ENCODE results near the gene HOMER3.
"Not testable (repeated sequence)": the region's sequence is repeated elsewhere in the genome, so short reads cannot be mapped to it uniquely, and the experiment has no call there.

HOMER3 gene

DNA sequence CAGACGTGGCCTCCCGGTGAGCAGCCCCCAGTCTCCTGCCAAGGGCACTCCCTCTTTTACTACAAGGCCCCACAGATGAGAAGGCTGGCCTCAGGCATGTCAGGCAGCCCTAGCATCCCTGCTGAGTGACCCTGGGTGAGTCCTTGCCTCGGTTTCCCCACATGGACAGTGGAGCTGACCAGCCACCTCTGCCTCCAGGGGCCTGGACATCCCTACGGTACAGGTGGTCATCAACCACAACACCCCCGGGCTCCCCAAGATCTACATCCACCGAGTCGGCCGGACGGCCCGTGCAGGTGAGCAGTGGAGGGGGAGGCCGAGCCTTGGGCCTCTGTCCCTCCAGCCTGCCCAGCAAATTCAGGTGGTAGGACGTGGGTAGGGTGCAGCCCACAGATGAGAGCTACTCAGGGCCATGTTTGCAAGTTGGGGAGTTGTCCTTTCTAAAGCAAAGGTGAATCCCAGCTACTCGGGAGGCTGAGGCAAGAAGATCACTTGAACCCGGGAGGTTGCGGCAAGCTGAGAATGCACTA is 16.3 kb downstream of the HOMER3 start:
- no peak for DNase-seq

DNA sequence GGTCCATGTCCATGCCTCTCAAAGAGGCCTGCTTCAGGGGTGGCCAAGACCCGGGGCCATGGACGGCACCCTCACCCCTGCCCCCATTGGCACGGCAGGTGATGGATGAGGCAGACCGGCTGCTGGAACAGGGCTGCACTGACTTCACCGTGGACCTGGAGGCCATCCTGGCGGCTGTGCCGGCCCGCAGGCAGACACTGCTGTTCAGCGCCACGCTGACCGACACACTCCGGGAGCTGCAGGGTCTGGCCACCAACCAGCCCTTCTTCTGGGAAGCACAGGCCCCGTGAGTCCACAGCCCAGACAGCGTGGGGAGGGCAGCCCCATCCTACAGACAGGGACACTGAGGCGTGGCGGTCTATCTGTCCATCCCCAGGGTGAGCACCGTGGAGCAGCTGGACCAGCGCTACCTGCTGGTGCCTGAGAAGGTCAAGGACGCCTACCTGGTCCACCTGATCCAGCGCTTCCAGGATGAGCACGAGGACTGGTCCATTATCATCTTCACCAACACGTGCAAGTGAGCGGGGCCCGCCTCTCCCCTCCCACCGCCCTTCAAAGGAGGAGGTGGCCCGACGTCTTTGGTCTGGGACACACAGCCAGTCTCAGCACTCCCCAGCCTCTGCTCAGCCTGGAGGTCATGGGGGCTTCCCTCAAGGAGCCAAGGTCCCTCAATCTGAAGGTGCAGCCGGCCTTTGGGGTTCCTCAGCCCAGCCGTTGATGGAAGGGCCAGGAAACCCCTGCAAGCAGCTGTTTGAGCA is 18.6 kb downstream of the HOMER3 start:
- DNase-seq = no peak

DNA sequence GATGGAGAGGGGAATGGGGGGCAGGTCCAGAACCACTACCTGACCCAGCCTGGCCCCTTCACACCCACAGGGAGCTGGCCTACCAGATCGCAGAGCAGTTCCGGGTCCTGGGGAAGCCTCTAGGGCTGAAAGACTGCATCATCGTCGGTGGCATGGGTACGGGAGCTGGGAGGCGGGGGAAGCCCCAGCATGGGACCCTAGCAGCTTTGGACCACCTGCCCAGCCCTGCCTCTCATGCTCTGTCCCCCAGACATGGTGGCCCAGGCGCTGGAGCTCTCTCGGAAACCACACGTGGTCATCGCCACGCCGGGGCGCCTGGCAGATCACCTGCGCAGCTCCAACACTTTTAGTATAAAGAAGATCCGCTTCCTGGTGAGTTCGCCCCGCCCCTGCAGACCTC is 19.4 kb downstream of the HOMER3 start:
- DNase-seq = no peak

DNA sequence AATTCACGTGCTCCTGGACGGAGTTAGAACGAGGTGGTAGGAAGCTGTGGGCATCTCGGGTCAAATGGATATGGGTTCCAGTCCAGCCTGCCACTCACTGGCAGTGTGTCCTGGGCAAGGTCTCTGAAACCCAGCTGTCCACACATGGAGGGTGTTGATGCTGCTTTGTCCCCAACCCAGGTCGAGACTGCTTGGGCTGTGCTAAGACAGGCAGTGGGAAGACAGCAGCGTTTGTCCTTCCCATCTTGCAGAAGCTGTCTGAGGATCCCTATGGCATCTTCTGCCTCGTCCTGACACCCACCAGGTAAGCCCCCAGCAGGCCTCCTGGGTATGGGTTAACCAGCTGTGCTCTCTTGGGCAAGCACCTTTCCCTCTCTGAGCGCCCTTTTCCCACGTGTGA is 20.6 kb downstream of the HOMER3 start:
- DNase-seq = no peak

DNA sequence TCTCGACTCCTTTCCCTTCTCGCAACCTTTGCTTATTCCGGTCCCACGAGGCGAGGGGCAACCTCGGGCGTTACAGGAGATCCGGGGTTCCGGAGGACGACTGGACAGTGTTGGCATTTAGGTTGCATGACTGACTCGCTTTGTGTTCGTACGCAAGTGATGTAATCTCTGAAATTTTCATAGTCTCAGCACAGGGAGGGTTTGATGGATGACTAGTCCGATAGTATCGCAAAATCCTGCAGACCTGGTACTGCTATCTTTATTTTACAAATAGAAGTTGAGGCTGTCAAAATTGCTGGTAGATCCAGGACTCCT is 21.2 kb downstream of the HOMER3 start:
- no peak for DNase-seq

DNA sequence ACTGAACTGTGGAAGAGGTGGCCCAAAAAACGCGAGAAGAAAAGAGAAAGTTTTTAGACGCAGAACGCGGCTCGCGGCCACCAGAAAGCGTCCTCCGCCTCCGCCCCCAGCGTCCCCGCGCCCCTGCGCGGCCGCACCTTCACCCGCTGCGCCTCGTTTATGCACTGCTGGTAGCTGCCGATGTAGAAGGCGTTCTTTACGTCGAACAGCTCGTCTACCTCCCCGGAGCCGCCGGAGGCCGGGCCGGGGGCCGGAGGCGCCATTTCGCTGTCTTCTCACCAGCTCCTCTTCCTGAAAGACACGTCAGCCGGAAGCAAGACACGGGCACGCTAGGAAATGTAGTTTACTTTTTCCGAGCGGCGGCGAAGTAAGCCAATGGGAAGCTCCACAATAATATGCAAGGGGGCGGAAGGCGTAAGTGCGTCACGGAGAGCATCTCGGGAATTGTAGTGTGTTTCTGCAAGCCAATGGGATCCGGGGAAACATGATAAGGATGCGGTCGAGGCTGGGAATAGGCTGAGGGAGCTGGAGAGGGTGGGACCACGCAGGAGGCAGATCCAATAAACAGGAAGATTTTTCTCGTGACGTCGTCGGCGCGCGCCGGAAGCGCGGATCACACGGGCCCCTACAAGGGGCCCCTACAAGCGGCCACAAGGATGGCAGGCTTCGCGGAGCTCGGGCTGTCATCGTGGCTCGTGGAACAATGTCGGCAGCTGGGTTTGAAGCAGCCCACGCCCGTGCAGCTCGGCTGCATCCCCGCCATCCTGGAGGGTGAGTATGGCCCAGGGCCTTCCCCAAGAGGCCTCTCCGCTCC is 21.7 kb downstream of the HOMER3 start, which contains the start of the genes COPE and DDX49:
Gene COPE (minus strand): TSS at position 302 of the 814 bp plus-strand sequence. CDS start 39 bp downstream, at position 263.
Gene DDX49 (plus strand): TSS at position 630 of the 814 bp plus-strand sequence. CDS start 27 bp downstream, at position 657.
- peak; percentile 87 to 100 (median 98) for DNase-seq

DNA sequence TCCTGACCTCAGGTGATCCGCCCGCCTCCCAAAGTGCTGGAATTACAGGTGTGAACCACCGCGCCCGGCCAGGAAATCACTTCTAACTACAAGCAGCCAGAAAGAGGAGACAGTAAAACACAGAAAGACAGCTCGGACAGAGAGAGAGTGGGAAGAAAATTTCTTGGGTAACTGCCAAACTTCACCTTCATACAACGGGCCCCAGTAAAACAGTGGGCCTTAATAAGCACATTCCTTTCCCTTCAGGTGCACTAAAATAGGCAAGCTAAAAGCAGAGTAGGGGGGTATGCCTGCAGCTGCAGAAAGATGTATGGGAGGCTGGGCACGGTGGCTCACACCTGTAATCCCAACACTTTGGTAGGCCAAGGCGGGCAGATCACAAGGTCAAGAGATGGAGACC is 23.4 kb downstream of the HOMER3 start:
- DNase-seq = not testable (repeated sequence)

DNA sequence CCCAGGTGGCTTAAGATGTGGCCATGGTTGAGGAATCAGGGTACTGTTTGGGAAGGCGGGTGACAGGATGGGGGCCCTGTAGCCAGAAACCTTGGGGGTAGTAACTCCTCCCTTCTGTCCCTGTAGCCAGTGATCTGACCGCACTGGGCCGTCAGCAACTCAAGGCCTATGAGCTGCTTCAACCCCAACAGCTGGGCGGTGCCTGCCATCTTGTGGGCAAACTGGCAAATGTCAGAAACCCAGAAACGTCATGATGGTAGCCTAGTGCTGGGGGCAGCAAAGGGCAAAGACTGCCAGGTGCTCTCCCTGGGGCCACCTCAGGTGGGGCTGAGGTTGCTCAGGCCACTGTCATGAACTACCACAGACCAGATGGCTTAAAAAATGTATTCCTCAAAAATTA is 25.4 kb downstream of the HOMER3 start:
- peak in 46 of 51 donors; percentile 7 to 86 (median 56) for DNase-seq

DNA sequence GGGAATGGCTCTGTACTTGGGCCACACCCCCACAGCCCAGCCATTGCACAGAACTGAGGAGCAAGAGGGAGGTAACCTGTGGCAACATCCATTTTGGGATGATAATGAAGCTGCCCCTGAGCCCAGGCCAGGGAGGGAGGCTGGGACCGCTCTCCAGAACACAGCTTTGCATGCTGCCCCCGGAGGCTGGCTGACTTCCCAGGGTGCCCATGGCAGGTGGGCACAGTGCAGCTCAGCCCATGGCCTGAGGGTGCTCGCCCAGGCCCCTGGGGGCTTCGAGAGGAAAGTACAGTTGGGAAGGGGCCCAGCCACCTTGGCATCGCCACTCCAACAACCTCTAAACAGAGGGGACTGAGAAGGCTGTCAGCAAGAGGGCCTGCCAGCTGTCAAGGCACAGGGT is 27.6 kb downstream of the HOMER3 start:
- no peak for DNase-seq

DNA sequence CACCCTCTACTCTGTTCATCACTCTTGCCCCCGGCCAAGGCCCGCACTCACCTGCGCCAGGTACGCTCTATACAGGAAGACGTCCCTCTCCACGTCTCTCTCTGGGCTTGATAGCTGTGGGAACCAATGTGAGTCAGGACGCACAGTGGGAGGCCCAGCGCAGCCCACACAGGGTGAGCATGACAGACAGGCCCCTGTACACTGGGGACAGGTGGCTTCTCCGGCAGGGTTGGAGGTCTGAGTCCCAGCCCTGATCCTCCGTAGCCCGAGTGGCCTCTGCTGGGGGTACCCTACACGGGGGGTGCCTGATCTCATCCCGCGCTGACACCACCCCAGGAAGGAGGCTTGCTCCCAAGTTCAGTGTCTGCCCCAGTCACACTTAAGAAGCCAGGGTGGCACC is 28.1 kb downstream of the HOMER3 start:
- DNase-seq = no peak

DNA sequence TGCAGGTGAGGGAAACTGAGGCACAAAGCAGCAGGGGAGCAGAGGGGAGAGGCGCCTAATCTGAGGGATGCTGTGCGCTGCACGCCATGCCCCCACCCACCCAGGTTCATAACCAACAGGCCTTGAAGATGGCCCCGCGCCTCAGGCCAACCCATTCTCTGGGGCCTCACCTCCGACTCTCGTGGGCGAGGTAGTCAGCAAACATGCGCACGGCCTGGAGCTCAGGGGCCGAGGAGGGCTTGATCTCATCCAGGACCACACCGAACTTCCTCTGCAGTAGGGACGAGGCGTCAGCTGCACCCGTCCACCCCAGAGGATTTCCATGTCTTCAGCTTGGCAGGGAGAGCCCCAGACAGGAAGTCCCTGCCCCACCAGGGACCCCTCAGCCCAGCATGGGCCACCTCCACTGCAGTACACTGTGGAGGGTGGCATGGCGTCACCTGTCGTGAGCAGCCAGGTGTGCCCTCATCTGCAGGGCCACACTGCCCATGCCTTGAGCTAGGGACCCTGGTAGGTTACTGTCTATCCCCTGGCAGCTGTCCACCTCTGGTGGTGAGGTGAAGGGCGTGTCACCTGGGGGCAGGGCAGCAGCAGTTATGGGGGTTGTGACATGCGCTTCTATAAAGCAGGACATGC is 30.1 kb downstream of the HOMER3 start:
- DNase-seq = no peak

DNA sequence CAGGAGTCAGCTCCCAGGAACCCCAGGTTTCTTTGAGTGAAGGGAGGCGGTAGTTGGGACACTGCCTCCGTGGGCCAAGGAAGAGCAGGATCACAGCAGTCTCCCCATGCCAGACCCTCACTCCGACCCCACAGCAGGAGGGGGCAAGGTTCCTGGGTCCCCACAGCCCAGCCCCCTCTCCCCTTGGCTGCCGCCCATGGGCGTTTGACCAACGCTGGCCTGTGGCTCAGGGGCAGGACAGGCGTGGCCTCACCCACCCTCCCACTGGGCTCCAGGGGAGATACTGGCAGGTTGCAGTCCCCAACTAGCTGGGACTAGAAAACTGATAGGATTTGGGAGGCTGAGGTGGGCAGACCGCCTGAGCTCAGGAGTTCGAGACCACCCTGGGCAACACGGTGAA is 31.0 kb downstream of the HOMER3 start:
- no peak for DNase-seq

DNA sequence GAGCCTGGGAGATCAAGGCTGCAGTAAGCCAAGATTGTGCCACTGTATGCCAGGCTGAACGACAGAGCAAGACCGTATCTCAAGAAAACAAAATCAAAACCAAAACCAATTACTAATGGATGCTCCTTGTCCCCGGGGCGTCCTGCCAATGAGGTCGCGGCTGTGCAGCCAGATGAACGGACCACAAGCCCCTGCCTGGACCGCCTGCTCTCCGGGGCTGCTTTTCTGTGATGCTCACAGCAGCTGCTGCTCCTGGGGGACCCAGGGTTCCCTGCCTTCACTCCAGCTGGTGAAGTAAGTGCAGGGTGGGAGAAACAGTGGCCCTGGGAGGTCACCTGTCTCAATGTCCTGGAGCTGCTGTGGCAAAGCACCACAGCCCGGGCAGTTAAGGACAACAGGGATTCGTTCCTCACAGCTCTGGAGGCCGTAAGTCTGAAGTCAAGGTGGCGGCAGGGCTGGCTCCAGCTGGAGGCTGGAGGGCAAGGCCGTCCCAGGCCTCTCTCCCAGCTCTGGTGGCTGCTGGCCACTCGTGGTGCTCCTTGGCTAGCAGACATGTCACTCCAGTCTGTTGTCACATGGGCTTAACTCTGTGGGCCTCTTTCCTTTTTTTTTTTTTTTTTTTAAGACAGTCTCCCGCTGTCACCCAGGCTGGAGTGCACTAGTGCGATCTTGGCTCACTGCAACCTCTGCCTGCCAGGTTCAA is 31.9 kb downstream of the HOMER3 start:
- DNase-seq = peak in 19 of 51 donors; percentile 8 to 65 (median 35)

DNA sequence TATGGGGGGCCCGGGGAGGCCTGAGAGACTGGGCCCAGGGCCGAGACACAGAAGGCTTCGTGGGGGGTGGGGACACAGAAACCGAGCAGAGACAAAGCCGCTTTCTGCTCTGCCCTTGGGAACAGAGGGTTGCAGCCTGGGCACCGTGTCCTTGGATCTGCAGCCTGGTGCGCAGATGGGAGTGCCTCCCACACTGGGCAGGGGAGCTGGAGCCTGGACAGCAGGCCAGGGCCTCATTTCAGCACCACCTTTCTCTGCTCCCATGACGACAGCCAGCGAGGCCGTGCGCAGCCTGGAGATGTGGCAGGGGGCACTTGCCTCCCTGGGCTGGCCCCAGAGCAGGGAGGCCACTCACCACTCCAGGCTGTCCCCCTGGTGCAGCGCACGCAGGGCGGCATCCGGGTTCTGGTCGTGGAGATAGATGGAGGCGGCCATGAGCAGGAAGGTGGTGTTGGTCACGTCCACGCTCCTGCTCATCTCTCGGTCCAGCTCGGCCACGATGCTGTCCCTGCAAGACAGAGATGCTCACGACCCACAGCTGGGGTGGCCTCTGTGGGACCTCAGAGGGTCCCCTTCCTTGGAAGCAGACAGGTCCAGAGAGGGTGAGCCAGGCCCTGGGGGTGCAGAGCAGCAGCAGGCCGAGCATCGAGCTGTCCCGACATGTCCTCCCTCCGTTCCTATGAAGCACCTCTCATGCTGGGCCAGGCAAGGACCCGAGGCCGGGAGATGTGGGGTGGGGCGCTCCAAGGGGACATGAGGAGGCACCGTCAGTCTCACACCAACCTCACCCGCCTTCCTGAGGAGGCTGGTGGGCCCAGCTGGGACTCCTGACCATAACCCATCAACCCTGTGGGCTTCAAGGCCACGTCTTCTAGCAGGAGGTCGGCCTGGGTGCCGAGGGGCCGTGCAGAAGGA is 34.2 kb downstream of the HOMER3 start:
- peak in 49 of 51 donors; percentile 26 to 96 (median 78) for DNase-seq

DNA sequence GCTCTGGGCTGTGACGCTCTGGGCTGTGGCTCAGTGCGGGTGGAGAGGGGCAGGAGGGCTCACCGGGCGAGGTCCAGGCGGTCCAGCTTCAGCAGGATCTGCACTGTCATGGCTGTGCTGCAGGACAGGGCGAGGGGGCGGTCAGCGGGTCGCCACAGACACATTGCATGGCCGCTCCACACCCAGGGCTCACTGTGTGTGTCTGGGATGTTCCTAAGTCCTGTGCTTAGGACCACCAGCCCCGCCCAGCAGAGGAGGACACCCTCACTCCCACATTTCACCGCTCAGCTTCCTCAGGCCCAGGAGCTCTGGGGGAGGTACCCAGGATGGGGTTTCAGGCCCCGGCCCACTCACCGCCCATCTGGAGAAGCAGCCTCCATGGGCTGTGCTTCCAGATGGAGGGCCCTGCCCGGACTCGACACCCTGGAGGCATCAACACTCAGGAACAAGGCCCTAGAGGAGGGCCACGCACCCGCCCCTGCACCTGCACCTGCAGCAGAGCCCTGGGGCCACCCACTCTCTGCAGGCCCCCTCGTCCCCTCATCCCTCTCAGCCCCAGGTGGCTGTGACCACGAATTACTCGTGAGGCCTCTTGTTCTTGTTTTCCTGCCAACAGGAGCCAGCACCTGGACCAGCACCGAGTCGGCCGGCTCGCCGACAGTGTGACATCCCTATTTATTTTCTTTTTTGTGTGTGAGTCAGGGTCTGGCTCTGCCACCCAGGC is 35.3 kb downstream of the HOMER3 start:
- peak in 1 of 51 donors; percentile 60 for DNase-seq

DNA sequence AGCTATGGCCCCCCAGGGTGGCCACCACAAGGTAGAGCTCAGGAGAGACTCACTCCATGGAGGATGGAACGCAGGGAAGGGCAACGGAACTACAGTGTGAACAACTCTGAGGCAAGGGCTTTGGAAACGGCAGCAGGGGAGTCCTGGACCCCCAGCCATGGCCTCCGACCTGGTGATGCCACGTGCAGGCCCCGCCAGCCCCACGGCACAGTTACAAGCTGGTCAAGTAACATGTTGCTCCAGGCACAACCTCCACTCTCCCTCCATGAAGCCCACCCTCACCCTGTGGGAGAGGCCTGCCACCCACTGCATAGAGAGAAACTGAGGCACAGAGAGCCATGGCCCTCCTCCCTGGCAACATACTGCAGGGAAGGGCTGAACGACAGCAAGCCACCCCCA is 36.0 kb downstream of the HOMER3 start:
- DNase-seq = no peak

DNA sequence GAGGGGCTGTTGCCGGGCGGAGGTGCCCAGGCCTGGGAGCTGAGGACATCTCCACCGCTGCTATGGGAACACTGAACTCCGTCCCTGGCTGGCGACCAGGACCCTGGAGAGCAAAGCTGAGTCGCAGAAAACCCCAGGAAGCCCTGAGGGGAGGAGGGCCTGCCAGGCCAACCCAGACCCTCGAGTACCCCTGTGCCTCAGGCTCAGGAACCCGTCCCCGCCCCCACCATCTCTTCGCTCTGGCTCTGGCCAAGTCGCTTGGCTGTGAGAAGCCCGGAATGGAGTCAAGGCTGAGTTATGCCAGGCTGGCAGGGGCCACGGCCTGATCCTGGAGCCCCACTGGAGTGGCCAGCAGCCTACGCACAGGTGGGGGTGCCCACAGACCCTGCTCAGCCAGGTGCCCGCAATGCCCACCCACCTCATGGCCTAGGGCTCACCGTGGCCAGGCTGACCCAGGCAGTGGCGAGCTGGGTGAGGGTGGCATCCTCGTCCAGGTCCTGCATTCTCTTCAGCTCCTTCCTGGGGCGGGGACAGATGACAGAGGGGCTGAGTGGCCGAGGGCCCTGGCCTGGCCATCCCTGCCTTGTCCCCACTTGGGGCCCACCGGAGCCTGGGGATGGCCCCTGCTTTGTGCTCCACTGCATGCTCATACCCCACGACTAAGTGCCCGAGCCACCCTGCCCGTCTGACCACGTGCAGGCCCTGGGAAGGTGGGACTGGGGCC is 36.5 kb downstream of the HOMER3 start:
- DNase-seq = peak in 42 of 51 donors; percentile 6 to 92 (median 66)

DNA sequence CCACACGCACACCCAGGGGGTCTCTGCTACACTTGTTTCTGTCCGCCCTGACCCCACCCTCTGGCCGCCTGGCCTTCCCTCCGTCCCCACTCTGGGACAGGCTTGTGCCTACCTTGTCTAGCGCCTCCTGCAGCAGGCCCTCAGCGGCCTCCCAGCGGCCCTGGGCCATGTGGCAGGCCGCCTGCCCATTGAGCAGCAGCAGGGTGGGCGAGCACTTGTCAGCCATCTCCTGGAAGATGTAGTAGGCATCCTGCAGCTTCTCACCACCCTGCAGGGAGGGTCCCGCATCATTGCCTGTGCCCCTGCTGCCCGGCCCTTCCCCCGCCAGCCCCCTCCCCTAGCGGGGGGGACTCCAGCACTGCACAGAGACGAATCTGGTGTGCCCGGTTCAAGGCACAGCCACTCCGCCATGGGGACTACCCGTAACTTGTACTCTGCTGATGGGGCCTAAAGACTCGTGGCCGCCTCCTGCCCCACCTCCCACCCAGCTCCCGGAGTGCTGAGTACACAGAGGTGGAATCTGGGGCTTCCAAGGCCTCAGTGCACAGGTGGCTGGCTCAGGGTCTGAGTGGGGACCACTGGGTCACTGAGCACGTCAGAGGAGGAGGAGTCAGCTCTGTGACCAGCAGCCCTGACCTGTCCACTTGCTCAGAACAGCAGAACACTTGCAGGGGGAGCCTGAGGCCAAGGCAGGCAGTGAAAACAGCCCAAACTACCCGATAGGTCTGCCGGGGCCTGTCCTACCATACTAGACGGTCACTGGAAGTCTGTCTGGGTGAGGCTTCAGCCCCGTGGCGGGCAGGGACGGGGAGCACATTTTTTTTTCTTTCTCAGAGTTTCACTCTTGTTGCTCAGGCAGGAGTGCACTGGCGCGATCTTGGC is 37.6 kb downstream of the HOMER3 start:
- DNase-seq = no peak
